OCI-LY1 (cell line): Measurements from ENCODE around the gene BUB1B.
A peak's percentile ranks its signal among the peaks of the same experiment; 100 is the strongest.
"Not testable (repeated sequence)": the region's sequence is repeated elsewhere in the genome, so short reads cannot be mapped to it uniquely, and the experiment has no call there.

ENCODE experiments used
- H2AFZ ChIP-seq: fragments of 200-600 bp; sonication (generic), shearing (Covaris generic); 2 replicates; pipeline ENCODE4 v1.6.0; 2014; ENCODE audit warnings: antibody characterized with exemption, mild to moderate bottlenecking, low read length
- H3F3A ChIP-seq: fragments of 200-600 bp; sonication (generic), shearing (Covaris generic); 2 replicates; pipeline ENCODE4 v1.6.0; 2014; ENCODE audit warnings: mild to moderate bottlenecking, antibody characterized with exemption, low read length, moderate library complexity; ENCODE audit not compliant: insufficient read depth
- H3K27ac ChIP-seq: fragments of 200-600 bp; sonication (generic); 2 replicates; pipeline ENCODE4 v1.5.1; 2014; ENCODE audit warnings: low read length, mixed run types, mild to moderate bottlenecking, low read depth; ENCODE audit not compliant: poor library complexity, severe bottlenecking
- H3K27me3 ChIP-seq: fragments of 200-600 bp; sonication (generic); 2 replicates; pipeline ENCODE4 v1.6.0; 2014; ENCODE audit warnings: antibody characterized with exemption, mild to moderate bottlenecking, low read length, moderate library complexity; ENCODE audit not compliant: insufficient read depth
- H3K36me3 ChIP-seq: fragments of 200-600 bp; sonication (generic); 2 replicates; pipeline ENCODE4 v1.6.1; 2014; ENCODE audit warnings: mild to moderate bottlenecking, antibody characterized with exemption, low read length, moderate library complexity, mixed read lengths; ENCODE audit not compliant: insufficient read depth
- H3K4me1 ChIP-seq: fragments of 200-600 bp; sonication (generic); 2 replicates; pipeline ENCODE4 v1.5.1; 2014; ENCODE audit warnings: mild to moderate bottlenecking, low read length, moderate library complexity; ENCODE audit not compliant: insufficient read depth, severe bottlenecking
- H3K4me2 ChIP-seq: fragments of 200-600 bp; sonication (generic), shearing (Covaris generic); 2 replicates; pipeline ENCODE4 v1.6.1; 2014; ENCODE audit warnings: low read length
- H3K4me3 ChIP-seq: fragments of 200-600 bp; sonication (generic); 2 replicates; pipeline ENCODE4 v1.5.1; 2014; ENCODE audit warnings: low read length, low read depth, mild to moderate bottlenecking, mixed read lengths; ENCODE audit not compliant: poor library complexity, severe bottlenecking
- H3K79me2 ChIP-seq: fragments of 200-600 bp; shearing (Covaris generic); 2 replicates; pipeline ENCODE4 v1.6.1; 2016; ENCODE audit warnings: mixed run types, low read length, mixed read lengths; ENCODE audit not compliant: insufficient read depth
- H3K9ac ChIP-seq: fragments of 200-600 bp; sonication (generic), shearing (Covaris generic); 2 replicates; pipeline ENCODE4 v1.6.1; 2014; ENCODE audit warnings: mild to moderate bottlenecking, low read length, mixed read lengths
- H3K9me2 ChIP-seq: fragments of 200-600 bp; sonication (generic), shearing (Covaris generic); 2 replicates; pipeline ENCODE4 v1.6.1; 2014; ENCODE audit warnings: low read depth, mild to moderate bottlenecking, low read length, mixed read lengths
- H3K9me3 ChIP-seq: fragments of 200-600 bp; shearing (Covaris generic); 2 replicates; pipeline ENCODE4 v1.6.1; 2014; ENCODE audit warnings: low read length, mixed read lengths
- H4K20me1 ChIP-seq: fragments of 200-600 bp; sonication (generic), shearing (Covaris generic); 2 replicates; pipeline ENCODE4 v1.6.0; 2016; ENCODE audit warnings: mild to moderate bottlenecking, low read length; ENCODE audit not compliant: insufficient read depth
- EZH2 ChIP-seq: fragments of 200-600 bp; sonication (generic), shearing (Covaris generic); IDR thresholded peaks from 2 replicates; pipeline ENCODE4 v1.8.0; 2017; ENCODE audit warnings: borderline replicate concordance, mixed run types, mild to moderate bottlenecking, antibody characterized with exemption, low read length, moderate library complexity, mixed read lengths
- TF ChIP-seq, protein P1 (sequence below): fragments of 200-600 bp; sonication (generic), shearing (Covaris generic); IDR thresholded peaks from 2 replicates; pipeline ENCODE4 v1.5.1; 2017; ENCODE audit warnings: mild to moderate bottlenecking, antibody characterized with exemption, low read length, moderate library complexity, mixed read lengths

The BUB1B gene

GRCh38 chr15:40114218-40114617 lies 46.7 kb upstream of the BUB1B start:
- Histone ChIP-seq H4K20me1 (no peaks in the 10 kb centered on the region), H3K9ac (no peak overlapping the region), H3F3A (no peaks in the 10 kb centered on the region), H2AFZ (no peak overlapping the region), H3K27me3 (no peaks in the 10 kb centered on the region), H3K4me3 (no peak overlapping the region), H3K9me2 (no peaks in the 10 kb centered on the region), H3K9me3 (no peaks in the 10 kb centered on the region), H3K4me2 (no peak overlapping the region; the same call in 1 of the 2 replicates), H3K79me2 (no peaks in the 10 kb centered on the region), H3K27ac (no peak overlapping the region), H3K36me3 (no peaks in the 10 kb centered on the region), H3K4me1 (peaks cover 34% of the 10 kb centered on the region)
- TF ChIP-seq, protein P1, sequence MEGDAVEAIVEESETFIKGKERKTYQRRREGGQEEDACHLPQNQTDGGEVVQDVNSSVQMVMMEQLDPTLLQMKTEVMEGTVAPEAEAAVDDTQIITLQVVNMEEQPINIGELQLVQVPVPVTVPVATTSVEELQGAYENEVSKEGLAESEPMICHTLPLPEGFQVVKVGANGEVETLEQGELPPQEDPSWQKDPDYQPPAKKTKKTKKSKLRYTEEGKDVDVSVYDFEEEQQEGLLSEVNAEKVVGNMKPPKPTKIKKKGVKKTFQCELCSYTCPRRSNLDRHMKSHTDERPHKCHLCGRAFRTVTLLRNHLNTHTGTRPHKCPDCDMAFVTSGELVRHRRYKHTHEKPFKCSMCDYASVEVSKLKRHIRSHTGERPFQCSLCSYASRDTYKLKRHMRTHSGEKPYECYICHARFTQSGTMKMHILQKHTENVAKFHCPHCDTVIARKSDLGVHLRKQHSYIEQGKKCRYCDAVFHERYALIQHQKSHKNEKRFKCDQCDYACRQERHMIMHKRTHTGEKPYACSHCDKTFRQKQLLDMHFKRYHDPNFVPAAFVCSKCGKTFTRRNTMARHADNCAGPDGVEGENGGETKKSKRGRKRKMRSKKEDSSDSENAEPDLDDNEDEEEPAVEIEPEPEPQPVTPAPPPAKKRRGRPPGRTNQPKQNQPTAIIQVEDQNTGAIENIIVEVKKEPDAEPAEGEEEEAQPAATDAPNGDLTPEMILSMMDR: no peak
- TF ChIP-seq EZH2: no peak

GRCh38 chr15:40115106-40115505 lies 45.8 kb upstream of the BUB1B start:
- not testable (repeated sequence) for H3K4me3 ChIP-seq, H3F3A ChIP-seq, H3K9me2 ChIP-seq, H3K27me3 ChIP-seq, H3K79me2 ChIP-seq, H2AFZ ChIP-seq, H3K9ac ChIP-seq, H3K9me3 ChIP-seq, H4K20me1 ChIP-seq, H3K36me3 ChIP-seq, H3K4me2 ChIP-seq
- H3K27ac ChIP-seq: peak overlapping the region; percentile 73
- peaks cover 30% of the 10 kb centered on the region for H3K4me1 ChIP-seq

DNA sequence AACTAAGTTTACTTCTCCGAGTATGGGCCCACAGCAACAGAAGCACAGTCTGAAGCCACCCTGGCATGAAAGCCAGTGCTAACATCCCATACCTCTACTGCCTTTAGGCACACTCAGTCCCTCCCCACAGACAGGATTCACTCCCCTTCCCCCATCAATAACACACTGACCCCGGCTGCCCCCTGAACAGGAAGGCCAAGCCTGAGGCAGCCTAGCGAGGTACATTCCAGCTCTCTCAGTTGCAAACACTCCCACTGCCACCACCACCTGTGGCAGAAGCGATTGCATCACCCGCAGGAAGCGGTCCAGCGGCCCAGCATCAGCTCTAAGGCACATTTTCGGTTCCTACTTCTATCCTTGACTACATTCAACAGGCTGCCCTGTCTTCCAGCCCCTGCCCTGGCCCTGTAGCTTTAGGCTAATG lies 45.2 kb upstream of the BUB1B start:
- H3K36me3 ChIP-seq: no peaks in the 10 kb centered on the region
- no peak overlapping the region for H3K4me3 ChIP-seq
- peaks cover 30% of the 10 kb centered on the region for H3K4me1 ChIP-seq
- H3K79me2 ChIP-seq: no peaks in the 10 kb centered on the region
- TF ChIP-seq, protein P1: no peak
- TF ChIP-seq EZH2: no peak
- H2AFZ ChIP-seq: no peak overlapping the region
- peak overlapping the region; percentile 73 for H3K27ac ChIP-seq
- no peaks in the 10 kb centered on the region for H3K9me2 ChIP-seq
- H3K4me2 ChIP-seq: peak overlapping the region; percentile 17
- H3K27me3 ChIP-seq: no peaks in the 10 kb centered on the region
- H3K9me3 ChIP-seq: no peaks in the 10 kb centered on the region
- peak overlapping the region; percentile 18; the same call in 1 of the 2 replicates for H3K9ac ChIP-seq
- no peaks in the 10 kb centered on the region for H4K20me1 ChIP-seq
- no peaks in the 10 kb centered on the region for H3F3A ChIP-seq

DNA sequence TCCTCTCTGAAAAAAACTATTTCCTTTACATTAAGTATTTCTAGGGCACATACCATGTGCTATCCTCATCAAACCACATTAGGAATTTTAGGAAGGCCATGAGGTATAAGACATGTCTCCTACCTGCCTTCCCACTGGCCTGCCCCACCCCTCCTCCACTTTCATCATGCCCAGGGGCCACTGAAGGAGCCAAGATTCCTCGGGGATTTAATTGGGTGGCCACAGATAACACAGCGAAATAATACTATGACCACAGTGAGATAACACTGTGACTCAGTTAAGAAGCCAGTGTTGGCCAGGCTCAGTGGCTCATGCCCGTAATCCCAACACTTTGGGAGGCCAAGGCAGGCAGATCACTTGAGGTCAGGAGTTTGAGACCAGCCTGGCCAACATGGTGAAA lies 42.4 kb upstream of the BUB1B start:
- Histone ChIP-seq H3K36me3 (no peaks in the 10 kb centered on the region), H3K9ac (no peak overlapping the region), H3K4me1 (peaks cover 30% of the 10 kb centered on the region), H3F3A (no peaks in the 10 kb centered on the region), H3K79me2 (no peaks in the 10 kb centered on the region), H3K27ac (no peak overlapping the region), H3K9me3 (no peaks in the 10 kb centered on the region), H3K9me2 (no peaks in the 10 kb centered on the region), H3K4me2 (no peak overlapping the region), H3K27me3 (no peaks in the 10 kb centered on the region), H3K4me3 (no peak overlapping the region), H2AFZ (no peak overlapping the region), H4K20me1 (no peaks in the 10 kb centered on the region)
- TF ChIP-seq, protein P1: no peak
- TF ChIP-seq EZH2: no peak
